Keratinocyte (primary cell): Measurements from ENCODE around the gene SURF6.

Experiments used
- CTCF ChIP-seq, 3 experiments: IDR thresholded peaks in 1 of 3; conservative IDR thresholded peaks in 1 of 3; optimal IDR thresholded peaks in 1 of 3; 2 replicates in 2 of 3; 3 replicates in 1 of 3; pipeline versions ENCODE3 to v1.5.1; 2011; ENCODE audit warnings: low read length in 3 of 3, mild to moderate bottlenecking in 3 of 3, moderate library complexity in 2 of 3, control low read depth in 1 of 3, inconsistent platforms in 1 of 3; ENCODE audit not compliant: insufficient read depth in 2 of 3; ENCODE audit errors: extremely low read depth in 1 of 3
- EZH2 ChIP-seq: IDR thresholded peaks from one replicate; pipeline ENCODE4 v1.6.1; 2012; ENCODE audit warnings: inconsistent platforms, mild to moderate bottlenecking, low read length, moderate library complexity

GRCh38 chr9:133356391-133357091, 20.6 kb upstream of the SURF6 start, which contains the start of the genes SURF1 and SURF2:
- TF ChIP-seq CTCF (optimal IDR thresholded peaks at IDR 0.05 in 1 of 3, IDR thresholded peaks at IDR 0.05 in 1 of 3, conservative IDR thresholded peaks at IDR 0.05 in 1 of 3; ENCODE audit: extremely low read depth in 1 of 3, insufficient read depth in 2 of 3, low read length in 3 of 3) (peak in 1 of 3 experiments; percentile 14), EZH2 (no peak)
